ENCODE results near the gene DUSP23.

The DUSP23 gene

GRCh38 chr1:159786966-159787365 is 6.2 kb downstream of the DUSP23 start:
- no peak for DNase-seq

GRCh38 chr1:159790237-159790917 is 9.6 kb downstream of the DUSP23 start:
- DNase-seq = no peak

DNA sequence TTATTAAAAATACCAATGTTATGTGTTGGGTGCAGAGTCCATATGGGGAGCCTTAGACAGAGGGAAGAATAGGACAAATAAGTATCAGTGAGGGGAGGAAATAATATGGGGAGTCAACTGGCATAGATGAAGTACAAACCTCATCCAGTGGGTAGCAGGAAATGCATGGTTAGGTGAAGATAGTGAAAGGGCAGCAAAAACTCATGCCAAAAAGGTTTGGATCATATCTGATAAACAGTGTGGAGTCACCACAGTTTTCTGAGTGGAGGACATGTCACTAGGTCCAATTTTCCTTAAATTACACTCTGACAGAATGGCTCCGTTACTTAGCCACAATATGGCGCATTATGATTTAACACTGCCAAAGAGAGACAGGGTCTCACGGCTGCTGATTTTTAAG is 10.3 kb downstream of the DUSP23 start:
- DNase-seq = no peak

GRCh38 chr1:159791461-159791860 is 10.7 kb downstream of the DUSP23 start:
- DNase-seq = no peak

DNA sequence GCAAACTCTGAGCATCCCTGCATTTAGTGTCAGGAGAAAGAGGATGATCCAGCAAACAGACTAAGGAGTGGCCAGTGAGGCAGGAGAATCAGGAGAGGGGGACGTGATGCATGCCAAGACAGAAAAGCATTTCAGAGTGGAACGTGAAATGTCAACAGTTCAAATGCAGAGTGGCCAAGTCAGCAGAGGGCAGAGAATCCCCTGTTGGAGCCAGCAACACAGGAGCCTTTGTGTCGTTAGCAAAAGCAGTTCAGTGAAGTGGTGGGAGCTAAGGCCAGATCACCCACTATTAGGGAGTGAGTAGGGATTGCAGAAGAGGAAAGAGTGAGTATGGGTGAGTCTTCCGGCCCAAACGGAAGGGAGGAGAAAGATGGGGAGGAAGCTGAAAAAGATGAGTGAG is 14.8 kb downstream of the DUSP23 start:
- no peak for DNase-seq

DNA sequence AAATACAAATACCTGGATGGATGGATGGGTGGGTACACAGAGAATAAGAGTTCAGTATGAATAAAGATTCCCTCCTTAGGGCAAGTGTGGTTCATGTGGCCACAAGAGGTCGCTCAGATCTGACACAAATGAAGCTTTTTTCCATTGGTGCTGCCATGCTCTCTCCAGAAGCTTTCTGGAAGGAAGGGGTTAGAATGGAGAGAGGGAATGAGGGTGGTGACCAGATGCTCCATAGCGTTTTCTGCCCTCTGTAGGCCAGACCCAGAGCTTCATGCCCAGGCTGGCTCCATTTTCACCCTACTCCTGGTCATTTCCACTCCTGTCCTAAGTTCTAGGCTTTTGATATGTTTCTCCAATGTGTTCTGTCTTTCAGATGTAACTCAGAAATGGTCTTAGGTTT is 18.1 kb downstream of the DUSP23 start:
- peak; percentile 28 for DNase-seq

DNA sequence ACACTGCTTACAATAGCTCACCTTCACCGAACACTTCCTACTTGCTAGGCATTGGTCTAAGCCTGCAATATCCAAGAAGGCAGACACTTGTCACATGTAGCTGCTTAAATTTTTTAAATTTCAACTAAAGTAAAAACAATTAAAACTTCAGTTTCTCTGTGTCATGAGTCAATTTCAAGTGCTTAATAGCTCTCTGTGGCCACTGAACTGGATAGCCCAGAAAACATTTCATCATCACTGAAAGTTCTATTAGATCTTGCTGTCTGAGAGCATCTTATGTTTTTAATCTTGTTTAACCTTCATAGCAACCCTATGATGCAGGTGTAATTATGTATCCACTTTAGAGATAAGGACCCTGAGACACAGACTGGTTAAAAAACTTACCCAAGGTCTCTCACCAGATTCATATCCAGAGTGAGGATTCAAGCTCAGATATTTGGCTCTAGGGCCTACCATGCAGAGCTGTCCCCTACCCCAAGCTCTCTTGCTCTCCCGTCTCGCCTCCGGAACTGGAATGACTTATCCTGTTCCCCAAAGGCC is 18.8 kb downstream of the DUSP23 start:
- no peak for DNase-seq

DNA sequence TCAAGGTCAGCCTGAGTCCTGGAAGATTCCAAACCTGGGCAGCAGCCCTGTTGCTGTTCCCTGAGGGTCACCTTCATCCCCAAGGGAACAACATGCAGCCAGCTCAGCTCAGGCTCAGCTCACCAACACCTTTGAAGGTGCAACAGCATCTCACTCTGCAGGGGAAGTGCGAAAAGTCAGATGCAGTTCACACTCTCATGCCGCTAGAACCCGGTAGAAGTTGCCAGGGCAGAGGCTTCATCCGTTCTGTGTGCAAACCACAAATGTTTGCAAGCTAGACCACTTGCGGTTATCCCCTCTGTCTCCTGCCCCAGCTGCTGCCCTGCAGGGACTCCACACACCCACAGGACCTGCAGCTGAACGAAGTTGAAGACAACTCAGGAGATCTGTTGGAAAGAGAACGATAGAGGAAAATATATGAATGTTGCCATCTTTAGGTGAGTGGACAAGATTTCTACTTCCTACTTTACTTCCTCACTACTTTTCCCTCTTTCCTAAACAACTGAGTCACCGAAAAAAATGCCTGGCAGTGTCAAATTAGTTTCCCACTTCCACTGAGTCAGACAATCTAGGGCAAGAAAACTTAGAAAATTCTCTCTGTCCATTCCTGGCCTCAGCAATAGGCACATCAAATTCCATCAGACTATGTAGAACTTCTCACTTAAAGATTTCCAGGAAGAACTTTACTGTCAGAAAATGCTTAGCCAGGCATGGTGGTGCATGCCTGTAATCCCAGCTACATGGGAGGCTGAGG is 19.6 kb downstream of the DUSP23 start:
- peak; percentile 10 for DNase-seq

- DNase-seq = no peak
Observed at GRCh38 chr1:159802111-159802510, 21.3 kb downstream of the DUSP23 start, which contains the start of gene FCRL6. FCRL6 (plus strand) TSS chr1:159802360; CDS start chr1:159802425, 65 bp downstream.

GRCh38 chr1:159803956-159804689 is 23.4 kb downstream of the DUSP23 start:
- DNase-seq = no peak

- no peak for DNase-seq
Observed at GRCh38 chr1:159804924-159805323, 24.2 kb downstream of the DUSP23 start.

GRCh38 chr1:159815926-159816325 is 35.2 kb downstream of the DUSP23 start:
- DNase-seq = no peak

DNA sequence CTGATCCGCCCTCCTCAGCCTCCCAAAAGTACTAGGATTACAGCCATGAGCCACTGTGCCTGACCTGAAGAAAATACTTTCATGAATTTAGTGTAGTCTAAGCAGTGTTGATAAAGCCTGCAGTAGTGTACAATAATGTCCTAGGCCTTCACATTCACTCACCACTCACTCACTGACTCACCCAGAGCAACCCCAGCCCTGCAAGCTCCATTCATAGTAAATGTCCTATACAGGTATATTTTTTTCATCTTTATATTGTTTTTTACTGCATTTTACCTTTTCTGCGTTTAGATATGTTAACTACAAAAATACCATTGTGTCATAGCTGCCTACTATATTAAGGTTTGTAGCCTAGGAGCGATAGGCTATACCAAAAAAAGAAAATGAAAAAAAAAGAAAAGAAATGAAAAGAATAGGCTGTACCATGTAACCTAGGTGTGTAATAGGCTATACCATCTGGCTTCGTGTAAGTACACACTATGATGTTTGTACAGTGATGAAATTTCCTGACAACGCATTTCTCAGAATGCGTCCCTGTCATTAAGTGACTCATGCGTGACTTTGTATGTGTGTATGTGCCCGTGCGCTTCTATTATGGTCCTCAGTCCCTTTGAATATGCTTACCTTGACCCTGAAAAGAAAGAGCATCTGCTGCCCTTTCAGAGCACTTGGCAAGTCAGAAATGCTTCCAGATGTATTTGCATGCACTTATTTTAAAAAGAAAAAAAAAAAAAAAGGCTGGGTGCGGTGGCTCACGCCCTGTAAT is 36.7 kb downstream of the DUSP23 start:
- no peak for DNase-seq

GRCh38 chr1:159821171-159821867 is 40.6 kb downstream of the DUSP23 start:
- no peak for DNase-seq

- DNase-seq = no peak
Observed at GRCh38 chr1:159823406-159823805, 42.6 kb downstream of the DUSP23 start.

DNA sequence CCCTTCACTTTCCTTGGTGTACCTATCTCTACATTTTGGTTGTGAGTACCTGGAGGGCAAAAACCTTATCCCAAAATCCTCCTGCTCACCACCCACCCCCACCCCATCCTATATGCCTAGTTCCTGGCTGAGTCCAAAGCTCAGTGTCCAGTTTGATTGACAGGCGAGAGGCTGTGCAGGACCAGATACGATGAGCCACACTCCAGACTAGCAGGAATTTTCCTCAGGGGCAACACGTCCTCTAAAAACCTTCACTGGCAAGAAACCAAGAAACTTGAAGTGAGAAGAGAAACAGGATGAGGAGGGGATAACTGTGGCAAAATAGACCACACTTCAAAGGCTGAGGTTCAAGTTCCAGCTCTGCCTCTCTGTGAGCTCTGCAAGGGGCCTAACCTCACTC is 44.8 kb downstream of the DUSP23 start:
- DNase-seq = no peak

DNA sequence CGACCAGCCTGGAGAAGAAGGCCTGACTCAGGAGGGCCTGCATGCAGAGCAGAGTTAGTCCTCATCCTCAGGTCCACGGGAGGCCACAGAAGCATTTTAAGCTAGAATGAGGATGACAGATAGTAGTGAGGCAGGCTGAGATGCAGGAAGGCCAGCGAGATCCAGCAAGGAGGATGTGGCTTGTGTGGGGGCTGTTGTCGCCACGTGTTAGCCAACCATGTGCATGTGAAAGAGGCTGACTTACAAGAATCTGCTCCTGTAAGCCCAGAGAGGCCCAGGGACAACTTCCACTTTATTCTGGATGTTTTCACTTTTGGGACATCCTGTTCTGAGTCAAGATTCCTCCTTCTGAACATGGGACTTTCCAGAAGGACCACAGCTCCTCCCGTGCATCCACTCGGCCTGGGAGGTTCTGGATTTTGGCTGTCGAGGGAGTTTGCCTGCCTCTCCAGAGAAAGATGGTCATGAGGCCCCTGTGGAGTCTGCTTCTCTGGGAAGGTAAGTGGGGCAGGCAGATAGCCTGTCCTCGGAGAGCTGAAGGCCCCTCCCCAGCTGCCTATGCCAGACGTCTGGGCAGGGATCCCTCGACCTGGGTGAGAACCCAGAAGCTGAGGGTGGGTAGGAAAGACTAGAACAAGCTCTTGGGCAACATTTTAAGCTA is 45.8 kb downstream of the DUSP23 start, which contains the start of gene SLAMF8:
Gene SLAMF8 (plus strand): TSS at position 433 of the 661 bp plus-strand sequence. CDS start 26 bp downstream, at position 459.
- DNase-seq = peak; percentile 32

DNA sequence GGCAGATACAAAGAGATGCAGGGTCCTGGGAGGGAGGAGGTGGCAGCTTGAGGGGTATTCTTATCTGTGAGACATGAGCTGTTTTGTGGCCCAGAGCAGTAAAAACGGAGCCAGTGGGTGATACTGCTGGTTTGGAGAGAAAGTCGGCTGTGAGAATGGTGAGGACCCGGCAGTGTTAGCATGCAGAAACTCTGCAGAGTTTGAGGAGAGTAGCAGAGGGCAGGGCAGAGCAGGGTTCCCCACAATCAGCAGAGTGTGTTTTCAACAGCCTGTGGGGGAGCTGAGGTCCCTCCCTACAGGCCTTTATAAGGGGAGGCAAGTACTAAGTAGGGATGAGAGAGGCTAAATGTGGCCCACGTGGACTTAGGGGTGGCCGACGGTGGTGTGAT is 46.3 kb downstream of the DUSP23 start:
- DNase-seq = no peak

GRCh38 chr1:159827549-159827948 is 46.8 kb downstream of the DUSP23 start:
- peak; percentile 38 for DNase-seq

DNA sequence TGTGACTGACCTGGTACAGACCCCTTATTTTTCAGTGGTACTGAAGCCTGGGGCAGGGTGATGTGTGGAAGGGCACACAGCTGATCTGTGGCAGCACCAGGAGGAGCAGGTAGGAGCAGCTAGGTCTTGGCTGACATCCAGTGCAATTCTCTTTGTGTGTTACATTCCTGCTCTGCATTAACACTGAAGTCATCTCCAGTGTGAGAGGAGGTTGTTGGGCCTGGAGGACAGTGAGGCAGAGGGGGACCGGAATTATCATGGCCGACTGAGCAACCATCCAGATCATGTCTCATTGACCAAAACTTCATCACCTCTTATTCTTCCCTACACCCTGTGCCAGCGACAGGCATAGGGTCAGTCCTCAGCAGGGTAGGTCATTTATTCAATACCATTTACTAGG is 47.4 kb downstream of the DUSP23 start:
- DNase-seq = no peak

DNA sequence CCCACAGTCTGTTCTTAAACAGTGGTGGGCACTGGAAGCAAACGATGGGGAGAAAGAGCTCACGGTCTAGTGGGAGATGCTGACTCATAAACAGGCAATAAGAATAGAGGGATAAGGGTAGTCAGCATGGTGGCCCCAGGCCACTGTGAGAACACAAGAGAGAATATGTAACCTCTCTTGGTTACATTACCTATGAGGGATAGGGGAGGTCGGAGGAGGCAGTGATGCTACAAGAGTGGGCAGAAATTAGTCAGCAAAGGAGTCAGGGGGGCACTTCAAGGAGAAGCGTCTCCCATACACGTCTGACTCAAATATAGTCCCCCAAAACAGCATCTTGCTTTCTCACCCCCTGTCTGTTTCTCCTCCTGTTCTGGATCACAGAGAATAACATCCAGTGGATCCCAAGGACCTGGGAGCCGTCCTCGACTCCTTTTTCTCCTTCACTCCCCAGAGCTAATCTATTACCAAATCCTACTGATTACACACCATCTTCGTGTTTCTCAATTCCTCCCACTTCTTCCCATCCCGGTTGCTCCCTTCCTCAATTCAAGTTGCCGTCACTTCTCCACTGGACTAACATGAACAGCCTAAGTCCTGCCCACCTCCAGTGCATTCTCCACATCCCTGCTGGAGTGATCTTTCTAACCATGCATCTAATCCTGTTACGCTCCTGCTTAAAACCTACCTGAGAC is 48.0 kb downstream of the DUSP23 start:
- DNase-seq = no peak

All from central memory CD4-positive, alpha-beta T cell (primary cell).